HEK293T (cell line): ENCODE results near the gene XPO1.

Experiments used
- FOXA1 ChIP-seq: fragments of 450-650 bp; IDR thresholded peaks from 2 replicates; pipeline ENCODE4 v1.6.1; 2016; ENCODE audit warnings: mild to moderate bottlenecking
- L3MBTL2 ChIP-seq: fragments of 450-650 bp; conservative IDR thresholded peaks from 2 replicates; pipeline ENCODE4 v1.6.1; 2016; ENCODE audit warnings: mild to moderate bottlenecking
- LEF1 ChIP-seq: fragments of 450-650 bp; IDR thresholded peaks from 2 replicates; pipeline ENCODE4 v1.6.1; 2017; ENCODE audit warnings: mild to moderate bottlenecking, borderline replicate concordance
- NFRKB ChIP-seq: fragments of 450-650 bp; IDR thresholded peaks from 2 replicates; pipeline ENCODE4 v1.6.1; 2016; ENCODE audit warnings: mild to moderate bottlenecking, moderate library complexity
- SP1 ChIP-seq: fragments of 450-650 bp; IDR thresholded peaks from 2 replicates; pipeline ENCODE4 v1.6.1; 2017

DNA sequence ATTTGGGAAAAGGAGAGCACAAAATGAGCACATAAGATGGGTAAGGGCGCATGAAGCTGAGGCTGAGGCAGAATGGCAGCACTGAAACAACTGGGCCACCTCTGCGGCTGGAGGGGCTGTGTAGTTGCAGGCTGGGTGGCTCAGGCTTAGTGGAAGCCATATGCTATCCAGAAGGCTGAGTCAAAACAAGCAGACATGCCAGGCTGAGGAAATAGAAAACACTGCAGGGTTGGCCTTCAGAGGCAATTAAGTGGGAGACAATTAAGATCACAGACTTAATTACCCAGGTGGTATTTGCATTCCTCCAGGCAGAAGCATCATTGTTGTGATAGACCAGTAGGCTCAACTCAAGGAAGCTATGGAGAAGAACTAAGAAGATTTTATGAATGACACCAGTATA lies 11.4 kb upstream of the XPO1 start:
- TF ChIP-seq SP1 (no peak), FOXA1 (no peak), L3MBTL2 (no peak), LEF1 (no peak), NFRKB (no peak)
